Smooth muscle cell of the coronary artery (primary cell): ENCODE results near the gene ALG12. TPM values are rescaled to one million over a fixed set of nuclear protein-coding genes. Genes with fewer than 3 reads are reported as not detected.

Source experiments
- total RNA-seq: library from RNA; depleted of rRNA; stranded (reverse); fragments of >200 nt; gene quantifications from 2 replicates; pipeline ENCODE4 v1.2.3, GENCODE V29; 2014; ENCODE audit warnings: low replicate concordance

ALG12 gene
- total RNA-seq, result 11.4 and 18.5 TPM in 2 replicates

DNA sequence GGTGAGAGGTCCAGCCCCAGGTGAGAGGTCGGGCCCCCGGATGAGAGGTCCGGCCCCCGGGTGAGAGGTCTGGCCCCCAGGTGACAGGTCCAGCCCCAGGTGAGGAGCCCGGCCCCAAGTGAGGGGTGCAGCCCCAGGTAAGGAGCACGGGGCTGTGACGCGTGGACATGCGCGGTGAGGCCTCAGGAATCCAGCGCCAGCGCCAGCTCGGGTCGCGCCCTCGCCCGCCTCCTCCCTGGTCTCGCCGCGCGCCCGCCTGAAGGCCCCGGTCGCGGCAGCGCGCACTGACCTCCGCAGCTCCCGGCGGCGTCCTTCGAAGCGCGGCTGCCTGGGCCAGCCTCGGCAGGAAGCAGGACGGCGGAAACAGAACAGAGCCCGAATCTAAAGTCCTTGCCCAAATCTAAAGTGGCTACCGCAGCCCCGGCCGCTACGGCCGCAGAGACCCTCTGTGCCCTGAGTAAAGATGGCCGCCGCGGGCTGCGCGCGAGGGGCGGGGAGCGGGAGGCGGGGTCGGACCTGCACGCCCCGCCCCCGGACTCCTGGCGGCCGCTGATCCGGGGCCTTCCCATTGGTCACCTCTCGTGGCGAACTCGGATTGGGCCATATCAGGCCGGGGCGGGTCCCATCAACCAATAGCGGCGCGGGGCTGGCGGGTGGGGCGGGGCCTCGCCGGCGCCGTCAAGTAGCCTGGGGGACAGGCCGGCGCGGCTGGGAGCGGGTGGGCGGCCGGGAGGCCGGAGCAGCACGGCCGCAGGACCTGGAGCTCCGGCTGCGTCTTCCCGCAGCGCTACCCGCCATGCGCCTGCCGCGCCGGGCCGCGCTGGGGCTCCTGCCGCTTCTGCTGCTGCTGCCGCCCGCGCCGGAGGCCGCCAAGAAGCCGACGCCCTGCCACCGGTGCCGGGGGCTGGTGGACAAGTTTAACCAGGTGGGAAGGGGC, at the start of gene ALG12, which contains the start of gene CRELD2:
Gene ALG12 (minus strand): TSS at position 465 of the 937 bp plus-strand sequence. CDS start 4,673 bp downstream, outside the sequence.
Gene CRELD2 (plus strand): TSS at position 661 of the 937 bp plus-strand sequence. CDS start 136 bp downstream, at position 797.

DNA sequence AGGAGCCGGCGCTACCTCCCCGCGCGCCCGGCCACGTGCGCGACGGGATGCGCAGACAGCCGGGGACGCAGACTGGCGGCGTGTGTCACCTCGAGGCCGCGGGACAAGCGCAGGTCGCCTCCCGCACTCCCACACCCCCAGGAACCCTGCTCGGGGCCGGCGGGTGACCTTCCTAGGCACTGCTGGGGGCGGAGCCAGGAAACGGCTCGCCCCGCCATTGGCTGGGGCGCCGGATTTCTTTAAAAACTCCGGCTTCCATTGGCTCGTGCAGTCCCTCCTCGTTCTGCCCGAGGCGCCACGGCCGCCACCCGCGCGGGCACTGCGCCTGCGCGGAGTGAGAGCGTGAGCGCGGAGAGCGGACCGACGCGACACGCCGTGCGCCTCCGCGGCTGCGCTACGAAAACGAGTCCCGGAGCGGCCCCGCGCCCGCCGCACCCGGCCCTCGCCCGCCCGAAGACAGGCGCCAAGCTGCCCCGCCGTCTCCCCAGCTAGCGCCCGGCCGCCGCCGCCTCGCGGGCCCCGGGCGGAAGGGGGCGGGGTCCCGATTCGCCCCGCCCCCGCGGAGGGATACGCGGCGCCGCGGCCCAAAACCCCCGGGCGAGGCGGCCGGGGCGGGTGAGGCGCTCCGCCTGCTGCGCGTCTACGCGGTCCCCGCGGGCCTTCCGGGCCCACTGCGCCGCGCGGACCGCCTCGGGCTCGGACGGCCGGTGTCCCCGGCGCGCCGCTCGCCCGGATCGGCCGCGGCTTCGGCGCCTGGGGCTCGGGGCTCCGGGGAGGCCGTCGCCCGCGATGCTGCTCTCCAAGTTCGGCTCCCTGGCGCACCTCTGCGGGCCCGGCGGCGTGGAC, 42.1 kb upstream of the ALG12 start, which contains the start of gene PIM3:
Gene PIM3 (plus strand): TSS at position 614 of the 846 bp plus-strand sequence. CDS start 176 bp downstream, at position 790.

DNA sequence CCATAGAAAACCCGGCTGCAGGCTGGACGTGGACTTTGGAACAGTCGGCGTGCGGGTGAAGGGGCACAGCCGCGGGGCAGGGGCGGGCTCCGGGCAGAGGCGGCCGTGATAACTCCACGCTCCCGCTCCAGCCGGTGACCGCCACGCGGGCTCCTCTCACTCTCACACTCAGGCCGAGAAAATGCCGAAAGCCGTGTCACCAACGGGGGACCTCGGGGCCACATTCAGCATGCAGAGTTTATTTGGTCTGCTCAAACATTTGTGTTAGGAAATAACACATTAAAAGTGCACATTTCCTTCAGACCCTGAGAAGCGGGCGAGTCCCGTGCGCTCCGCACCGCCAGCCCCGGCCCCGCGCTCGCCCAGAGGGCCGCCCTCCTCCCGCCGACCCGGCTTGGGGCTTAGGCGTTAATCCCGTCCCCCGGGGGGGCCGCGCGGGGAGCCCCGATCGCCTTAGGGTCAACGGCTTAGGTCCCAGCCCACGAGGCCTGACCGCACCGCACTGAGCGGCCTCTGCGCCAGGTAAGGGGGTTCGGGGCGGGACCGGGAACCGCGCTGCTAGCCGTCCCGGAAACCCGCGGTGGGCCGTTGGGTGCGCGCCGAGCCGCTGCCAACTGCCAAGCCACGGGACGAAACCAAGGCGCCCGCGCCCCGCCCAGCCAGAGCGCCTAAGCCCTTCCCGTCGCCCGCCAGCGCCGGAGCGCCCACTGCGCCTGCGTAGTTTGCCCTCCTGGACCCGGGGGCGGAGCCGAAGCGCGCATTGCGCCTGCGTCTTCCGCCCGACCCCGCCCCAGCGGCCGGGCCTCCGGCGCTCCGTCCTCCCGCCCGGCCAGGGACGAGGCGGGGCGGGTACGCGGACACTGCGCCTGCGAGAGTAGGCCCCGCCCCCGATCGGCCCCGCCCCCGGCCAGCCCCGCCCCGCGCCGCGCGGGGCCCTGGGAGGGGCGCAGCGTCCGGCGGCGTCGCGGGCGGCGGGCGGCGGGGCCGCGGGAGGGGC, 65.0 kb downstream of the ALG12 start, which contains the start of gene ZBED4:
Gene ZBED4 (plus strand): TSS at position 947 of the 997 bp plus-strand sequence. CDS start 29,819 bp downstream, outside the sequence.

Other genes with a start within 250 kb of the ALG12 start
- 20.4 and 20.6 TPM in 2 replicates for gene BRD1, start 90.6 kb downstream of the ALG12 start, total RNA-seq
- 4.7 and 10.1 TPM in 2 replicates for gene ZBED4, start 64.6 kb downstream of the ALG12 start, total RNA-seq
- gene CRELD2, start 196 bp upstream of the ALG12 start, total RNA-seq, result 82.2 and 95.2 TPM in 2 replicates
- gene PIM3, start 42.3 kb upstream of the ALG12 start, total RNA-seq, result 20.9 and 21.4 TPM in 2 replicates
- not detected in 2 replicates for gene IL17REL, start 94.3 kb upstream of the ALG12 start, total RNA-seq
- gene TTLL8, start 139.9 kb upstream of the ALG12 start, total RNA-seq, result not detected in 2 replicates
- under 0.01 and 1.9 TPM in 2 replicates for gene MLC1, start 167.0 kb upstream of the ALG12 start, total RNA-seq
- gene MOV10L1, start 171.6 kb upstream of the ALG12 start, total RNA-seq, result 0.23 and 16.9 TPM in 2 replicates